DND-41 (cell line): Measurements from ENCODE around the gene LY9.

Source experiments
- ATAC-seq: fragments of 200-7000 bp; cut with Tn5 transposase; 3 replicates; pipeline ENCODE4 v1.9.1; 2021; ENCODE audit warnings: low read depth; ENCODE audit not compliant: insufficient read depth
- DNase-seq: peaks from one replicate; pipeline ENCODE4 v3.0.0-alpha.2; 2020
- H2AFZ ChIP-seq: 2 replicates; pipeline ENCODE4 v1.6.0; 2012; ENCODE audit warnings: low read depth, low read length
- H3K27ac ChIP-seq: 2 replicates; pipeline ENCODE4 v1.5.1; 2012; ENCODE audit warnings: low read length, inconsistent platforms
- H3K27me3 ChIP-seq: fragments of 200-600 bp; sonication (generic); 2 replicates; pipeline ENCODE4 v1.6.0; 2012; ENCODE audit warnings: low read length, mild to moderate bottlenecking, inconsistent platforms; ENCODE audit not compliant: insufficient read depth, poor library complexity
- H3K36me3 ChIP-seq: 2 replicates; pipeline ENCODE4 v1.5.1; 2012; ENCODE audit warnings: low read length, inconsistent platforms; ENCODE audit not compliant: insufficient read depth
- H3K4me1 ChIP-seq: 2 replicates; pipeline ENCODE4 v1.5.1; 2012; ENCODE audit warnings: mild to moderate bottlenecking, low read length; ENCODE audit not compliant: insufficient read depth
- H3K4me2 ChIP-seq: 2 replicates; pipeline ENCODE4 v1.6.0; 2012; ENCODE audit warnings: mild to moderate bottlenecking, moderate library complexity, low read length, inconsistent platforms; ENCODE audit not compliant: insufficient read depth
- H3K4me3 ChIP-seq, 2 experiments: fragments of 200-600 bp in 1 of 2; shearing (Covaris generic) in 1 of 2; 2 replicates each; pipeline ENCODE4 v1.5.1; 2012 to 2016; ENCODE audit warnings: inconsistent platforms in 2 of 2, low read length in 2 of 2, mild to moderate bottlenecking in 2 of 2, low read depth in 1 of 2, moderate library complexity in 1 of 2
- H3K79me2 ChIP-seq: 2 replicates; pipeline ENCODE4 v1.6.0; 2012; ENCODE audit warnings: low read length, inconsistent platforms; ENCODE audit not compliant: insufficient read depth
- H3K9ac ChIP-seq: 2 replicates; pipeline ENCODE4 v1.6.0; 2012; ENCODE audit warnings: low read depth, mild to moderate bottlenecking, inconsistent platforms, low read length, moderate library complexity
- H3K9me3 ChIP-seq: 2 replicates; pipeline ENCODE4 v1.5.1; 2012; ENCODE audit warnings: low read length, moderate library complexity, mild to moderate bottlenecking, inconsistent platforms; ENCODE audit not compliant: insufficient read depth, severe bottlenecking
- H4K20me1 ChIP-seq: 2 replicates; pipeline ENCODE4 v1.6.0; 2012; ENCODE audit warnings: low read length; ENCODE audit not compliant: insufficient read depth
- CTCF ChIP-seq: IDR thresholded peaks from 2 replicates; pipeline ENCODE4 v1.5.1; 2012; ENCODE audit warnings: borderline replicate concordance, low read length, moderate library complexity, mild to moderate bottlenecking; ENCODE audit not compliant: poor library complexity, severe bottlenecking; ENCODE audit errors: extremely low read depth
- EZH2 ChIP-seq: IDR thresholded peaks from 3 replicates; pipeline ENCODE4 v1.6.1; 2012; ENCODE audit warnings: borderline replicate concordance, low read depth, mild to moderate bottlenecking, moderate library complexity, low read length, inconsistent platforms; ENCODE audit not compliant: severe bottlenecking

The LY9 gene

GRCh38 chr1:160826546-160826945 lies 30.6 kb downstream of the LY9 start:
- ATAC-seq = no peak
- H3K36me3 ChIP-seq = no peaks in the 10 kb centered on the region
- TF ChIP-seq EZH2 (no peak), CTCF (no peak)
- no peaks in the 10 kb centered on the region for H3K27me3 ChIP-seq
- H3K4me2 ChIP-seq = no peak overlapping the region
- DNase-seq = no peak
- H3K27ac ChIP-seq = no peak overlapping the region
- no peak overlapping the region for H2AFZ ChIP-seq
- no peaks in the 10 kb centered on the region for H3K9me3 ChIP-seq
- no peaks in the 10 kb centered on the region for H3K79me2 ChIP-seq
- H3K4me1 ChIP-seq = no peaks in the 10 kb centered on the region
- H3K4me3 ChIP-seq = no peak overlapping the region
- H3K9ac ChIP-seq = no peak overlapping the region
- no peaks in the 10 kb centered on the region for H4K20me1 ChIP-seq

GRCh38 chr1:160827418-160827817 lies 31.4 kb downstream of the LY9 start:
- no peaks in the 10 kb centered on the region for H3K27me3 ChIP-seq
- no peak for ATAC-seq
- DNase-seq = no peak

GRCh38 chr1:160829766-160830165 lies 33.8 kb downstream of the LY9 start:
- Histone ChIP-seq H3K4me2 (no peak overlapping the region), H3K9me3 (no peaks in the 10 kb centered on the region), H4K20me1 (no peaks in the 10 kb centered on the region), H3K9ac (no peak overlapping the region), H3K36me3 (no peaks in the 10 kb centered on the region), H3K79me2 (no peaks in the 10 kb centered on the region), H2AFZ (no peak overlapping the region), H3K4me1 (no peaks in the 10 kb centered on the region), H3K27ac (no peak overlapping the region), H3K27me3 (no peaks in the 10 kb centered on the region), H3K4me3 (no peak overlapping the region)
- no peak for ATAC-seq
- TF ChIP-seq EZH2 (no peak), CTCF (no peak)
- DNase-seq = no peak

More at GRCh38 chr1:160827418-160827817, 31.4 kb downstream of the LY9 start:
- Histone ChIP-seq H3K4me3 (no peak overlapping the region), H3K79me2 (no peaks in the 10 kb centered on the region), H3K4me2 (no peak overlapping the region), H3K4me1 (no peaks in the 10 kb centered on the region), H3K27ac (no peak overlapping the region), H2AFZ (no peak overlapping the region), H3K36me3 (no peaks in the 10 kb centered on the region), H3K9me3 (no peaks in the 10 kb centered on the region), H4K20me1 (no peaks in the 10 kb centered on the region), H3K9ac (no peak overlapping the region)
- TF ChIP-seq EZH2 = no peak
- TF ChIP-seq CTCF = no peak
